Loucy (cell line): ENCODE results near the gene FGGY.

Experiments used
- H2AFZ ChIP-seq: fragments of 200-600 bp; sonication (generic); 2 replicates; pipeline ENCODE4 v1.6.0; 2016; ENCODE audit warnings: antibody characterized with exemption, mild to moderate bottlenecking, low read length, moderate library complexity
- H3F3A ChIP-seq: fragments of 200-600 bp; 2 replicates; pipeline ENCODE4 v1.6.0; 2016; ENCODE audit warnings: antibody characterized with exemption, low read depth, mild to moderate bottlenecking
- H3K27me3 ChIP-seq: fragments of 200-600 bp; sonication (generic); 2 replicates; pipeline ENCODE4 v1.6.1; 2014; ENCODE audit warnings: low read length, mild to moderate bottlenecking; ENCODE audit not compliant: insufficient read depth, poor library complexity, severe bottlenecking
- H3K36me3 ChIP-seq: fragments of 200-600 bp; sonication (generic); 2 replicates; pipeline ENCODE4 v1.6.1; 2016; ENCODE audit warnings: low read length; ENCODE audit not compliant: insufficient read depth
- H3K4me1 ChIP-seq: fragments of 200-600 bp; sonication (generic); 2 replicates; pipeline ENCODE4 v1.5.1; 2014; ENCODE audit warnings: low read length, mild to moderate bottlenecking; ENCODE audit not compliant: insufficient read depth, poor library complexity, severe bottlenecking
- H3K4me2 ChIP-seq: fragments of 200-600 bp; sonication (generic); 2 replicates; pipeline ENCODE4 v1.6.0; 2014; ENCODE audit warnings: antibody characterized with exemption, low read length, low read depth, mild to moderate bottlenecking; ENCODE audit not compliant: poor library complexity, severe bottlenecking
- H3K4me3 ChIP-seq: fragments of 200-600 bp; sonication (generic); 2 replicates; pipeline ENCODE4 v1.5.1; 2014; ENCODE audit warnings: low read length, mild to moderate bottlenecking, mixed read lengths; ENCODE audit not compliant: poor library complexity, severe bottlenecking
- H3K79me2 ChIP-seq: fragments of 200-600 bp; sonication (generic); 2 replicates; pipeline ENCODE4 v1.6.1; 2014; ENCODE audit warnings: low read length; ENCODE audit not compliant: insufficient read depth
- H3K9ac ChIP-seq: fragments of 200-600 bp; sonication (generic); 2 replicates; pipeline ENCODE4 v1.6.0; 2014; ENCODE audit warnings: mild to moderate bottlenecking, low read depth, low read length, moderate library complexity; ENCODE audit not compliant: poor library complexity, severe bottlenecking
- H3K9me2 ChIP-seq: fragments of 200-600 bp; sonication (generic); replicated peaks from 2 replicates; pipeline ENCODE4 v1.6.1; 2016; ENCODE audit warnings: low read depth, low read length, mixed read lengths
- H3K9me3 ChIP-seq: fragments of 200-600 bp; sonication (generic); 2 replicates; pipeline ENCODE4 v1.6.1; 2014; ENCODE audit warnings: mild to moderate bottlenecking, antibody characterized with exemption, low read length, low read depth; ENCODE audit not compliant: insufficient read depth
- H4K20me1 ChIP-seq: fragments of 200-600 bp; sonication (generic); 2 replicates; pipeline ENCODE4 v1.6.0; 2014; ENCODE audit warnings: antibody characterized with exemption, low read length, mild to moderate bottlenecking; ENCODE audit not compliant: insufficient read depth, poor library complexity, severe bottlenecking
- CTCF ChIP-seq: fragments of 200-600 bp; sonication (generic); conservative IDR thresholded peaks from 2 replicates; pipeline ENCODE4 v1.5.1; 2014; ENCODE audit warnings: mild to moderate bottlenecking, antibody characterized with exemption, low read length
- EZH2phosphoT487 ChIP-seq: fragments of 200-600 bp; IDR thresholded peaks from 2 replicates; pipeline ENCODE4 v1.6.1; 2018; ENCODE audit warnings: antibody characterized with exemption, mild to moderate bottlenecking, moderate library complexity, borderline replicate concordance

FGGY gene

GRCh38 chr1:59788825-59789224, 491.9 kb downstream of the FGGY start:
- H2AFZ ChIP-seq: no peak overlapping the region
- no peak overlapping the region for H3K4me3 ChIP-seq
- H3K27me3 ChIP-seq: no peaks in the 10 kb centered on the region

GRCh38 chr1:59798600-59798999, 501.7 kb downstream of the FGGY start:
- no peaks in the 10 kb centered on the region for H3K36me3 ChIP-seq
- no peaks in the 10 kb centered on the region for H3K27me3 ChIP-seq
- no peaks in the 10 kb centered on the region for H3K79me2 ChIP-seq
- no peaks in the 10 kb centered on the region for H3K9me2 ChIP-seq
- no peaks in the 10 kb centered on the region for H3K9me3 ChIP-seq
- no peak overlapping the region for H3K9ac ChIP-seq
- H3K4me3 ChIP-seq: no peak overlapping the region
- no peak overlapping the region for H3K4me2 ChIP-seq
- no peak overlapping the region for H2AFZ ChIP-seq
- H4K20me1 ChIP-seq: no peaks in the 10 kb centered on the region
- TF ChIP-seq EZH2phosphoT487 (no peak), CTCF (no peak)
- peaks cover 5% of the 10 kb centered on the region for H3K4me1 ChIP-seq
- H3F3A ChIP-seq: no peaks in the 10 kb centered on the region

More at GRCh38 chr1:59788825-59789224, 491.9 kb downstream of the FGGY start:
- H3K79me2 ChIP-seq: no peaks in the 10 kb centered on the region
- no peak overlapping the region for H3K9ac ChIP-seq
- no peaks in the 10 kb centered on the region; the same call in 1 of the 2 replicates for H3K36me3 ChIP-seq
- TF ChIP-seq CTCF (no peak), EZH2phosphoT487 (no peak)
- H4K20me1 ChIP-seq: no peaks in the 10 kb centered on the region
- no peaks in the 10 kb centered on the region for H3F3A ChIP-seq
- peaks cover 6% of the 10 kb centered on the region for H3K4me1 ChIP-seq
- H3K4me2 ChIP-seq: no peak overlapping the region
- H3K9me2 ChIP-seq: no peaks in the 10 kb centered on the region
- H3K9me3 ChIP-seq: peaks cover 16% of the 10 kb centered on the region

- H4K20me1 ChIP-seq: no peaks in the 10 kb centered on the region
- peak overlapping the region; percentile 19 for H3K4me2 ChIP-seq
- TF ChIP-seq CTCF: no peak
- TF ChIP-seq EZH2phosphoT487: no peak
- H3K4me1 ChIP-seq: peaks cover 8% of the 10 kb centered on the region
- no peaks in the 10 kb centered on the region for H3F3A ChIP-seq
- no peaks in the 10 kb centered on the region for H3K9me2 ChIP-seq
- no peaks in the 10 kb centered on the region for H3K9me3 ChIP-seq
- H3K9ac ChIP-seq: no peak overlapping the region
- no peak overlapping the region for H3K4me3 ChIP-seq
- no peaks in the 10 kb centered on the region for H3K36me3 ChIP-seq
- H2AFZ ChIP-seq: peak overlapping the region; percentile 45; the same call in 1 of the 2 replicates
- H3K79me2 ChIP-seq: no peaks in the 10 kb centered on the region
- H3K27me3 ChIP-seq: no peaks in the 10 kb centered on the region
Observed at GRCh38 chr1:59803458-59804038, 506.7 kb downstream of the FGGY start.
